OCI-LY1 (cell line): Measurements from ENCODE around the gene IL31.

Source experiments
- H2AFZ ChIP-seq: fragments of 200-600 bp; sonication (generic), shearing (Covaris generic); 2 replicates; pipeline ENCODE4 v1.6.0; 2014; ENCODE audit warnings: antibody characterized with exemption, mild to moderate bottlenecking, low read length
- H3F3A ChIP-seq: fragments of 200-600 bp; sonication (generic), shearing (Covaris generic); 2 replicates; pipeline ENCODE4 v1.6.0; 2014; ENCODE audit warnings: mild to moderate bottlenecking, antibody characterized with exemption, low read length, moderate library complexity; ENCODE audit not compliant: insufficient read depth
- H3K27ac ChIP-seq: fragments of 200-600 bp; sonication (generic); 2 replicates; pipeline ENCODE4 v1.5.1; 2014; ENCODE audit warnings: low read length, mixed run types, mild to moderate bottlenecking, low read depth; ENCODE audit not compliant: poor library complexity, severe bottlenecking
- H3K27me3 ChIP-seq: fragments of 200-600 bp; sonication (generic); 2 replicates; pipeline ENCODE4 v1.6.0; 2014; ENCODE audit warnings: antibody characterized with exemption, mild to moderate bottlenecking, low read length, moderate library complexity; ENCODE audit not compliant: insufficient read depth
- H3K36me3 ChIP-seq: fragments of 200-600 bp; sonication (generic); 2 replicates; pipeline ENCODE4 v1.6.1; 2014; ENCODE audit warnings: mild to moderate bottlenecking, antibody characterized with exemption, low read length, moderate library complexity, mixed read lengths; ENCODE audit not compliant: insufficient read depth
- H3K4me1 ChIP-seq: fragments of 200-600 bp; sonication (generic); 2 replicates; pipeline ENCODE4 v1.5.1; 2014; ENCODE audit warnings: mild to moderate bottlenecking, low read length, moderate library complexity; ENCODE audit not compliant: insufficient read depth, severe bottlenecking
- H3K4me2 ChIP-seq: fragments of 200-600 bp; sonication (generic), shearing (Covaris generic); 2 replicates; pipeline ENCODE4 v1.6.1; 2014; ENCODE audit warnings: low read length
- H3K4me3 ChIP-seq: fragments of 200-600 bp; sonication (generic); 2 replicates; pipeline ENCODE4 v1.5.1; 2014; ENCODE audit warnings: low read length, low read depth, mild to moderate bottlenecking, mixed read lengths; ENCODE audit not compliant: poor library complexity, severe bottlenecking
- H3K79me2 ChIP-seq: fragments of 200-600 bp; shearing (Covaris generic); 2 replicates; pipeline ENCODE4 v1.6.1; 2016; ENCODE audit warnings: mixed run types, low read length, mixed read lengths; ENCODE audit not compliant: insufficient read depth
- H3K9ac ChIP-seq: fragments of 200-600 bp; sonication (generic), shearing (Covaris generic); 2 replicates; pipeline ENCODE4 v1.6.1; 2014; ENCODE audit warnings: mild to moderate bottlenecking, low read length, mixed read lengths
- H3K9me2 ChIP-seq: fragments of 200-600 bp; sonication (generic), shearing (Covaris generic); 2 replicates; pipeline ENCODE4 v1.6.1; 2014; ENCODE audit warnings: low read depth, mild to moderate bottlenecking, low read length, mixed read lengths
- H3K9me3 ChIP-seq: fragments of 200-600 bp; shearing (Covaris generic); 2 replicates; pipeline ENCODE4 v1.6.1; 2014; ENCODE audit warnings: low read length, mixed read lengths
- H4K20me1 ChIP-seq: fragments of 200-600 bp; sonication (generic), shearing (Covaris generic); 2 replicates; pipeline ENCODE4 v1.6.0; 2016; ENCODE audit warnings: mild to moderate bottlenecking, low read length; ENCODE audit not compliant: insufficient read depth
- CTCF ChIP-seq: fragments of 200-600 bp; sonication (generic), shearing (Covaris generic); IDR thresholded peaks from 2 replicates; pipeline ENCODE4 v1.5.1; 2017; ENCODE audit warnings: mild to moderate bottlenecking, antibody characterized with exemption, low read length, moderate library complexity, mixed read lengths
- EZH2 ChIP-seq: fragments of 200-600 bp; sonication (generic), shearing (Covaris generic); IDR thresholded peaks from 2 replicates; pipeline ENCODE4 v1.8.0; 2017; ENCODE audit warnings: borderline replicate concordance, mixed run types, mild to moderate bottlenecking, antibody characterized with exemption, low read length, moderate library complexity, mixed read lengths

Gene IL31

GRCh38 chr12:122161682-122162081 lies 12.3 kb downstream of the IL31 start:
- no peak overlapping the region for H3K9ac ChIP-seq
- H3K27me3 ChIP-seq: peaks cover 5% of the 10 kb centered on the region; the same call in 1 of the 2 replicates
- H3K9me2 ChIP-seq: no peaks in the 10 kb centered on the region
- H2AFZ ChIP-seq: no peak overlapping the region
- TF ChIP-seq EZH2: no peak
- no peak for TF ChIP-seq CTCF
- no peak overlapping the region for H3K27ac ChIP-seq
- no peaks in the 10 kb centered on the region for H3K79me2 ChIP-seq
- no peak overlapping the region for H3K4me3 ChIP-seq
- no peak overlapping the region for H3K4me2 ChIP-seq
- H3K4me1 ChIP-seq: no peaks in the 10 kb centered on the region
- H3K36me3 ChIP-seq: no peaks in the 10 kb centered on the region
- H3F3A ChIP-seq: no peaks in the 10 kb centered on the region
- no peaks in the 10 kb centered on the region for H3K9me3 ChIP-seq
- H4K20me1 ChIP-seq: no peaks in the 10 kb centered on the region

GRCh38 chr12:122160761-122161160 lies 13.3 kb downstream of the IL31 start:
- Histone ChIP-seq H3K4me2 (no peak overlapping the region), H3K9me3 (no peaks in the 10 kb centered on the region), H4K20me1 (no peaks in the 10 kb centered on the region), H3K27me3 (peaks cover 5% of the 10 kb centered on the region; the same call in 1 of the 2 replicates), H3K9ac (no peak overlapping the region), H3K27ac (no peak overlapping the region), H3K9me2 (no peaks in the 10 kb centered on the region), H3K79me2 (no peaks in the 10 kb centered on the region), H3K4me3 (no peak overlapping the region), H2AFZ (no peak overlapping the region), H3K36me3 (no peaks in the 10 kb centered on the region), H3K4me1 (no peaks in the 10 kb centered on the region), H3F3A (no peaks in the 10 kb centered on the region)
- TF ChIP-seq CTCF (no peak), EZH2 (no peak)

- H3K9ac ChIP-seq: no peak overlapping the region
- H3K27ac ChIP-seq: no peak overlapping the region
- no peak overlapping the region for H3K4me2 ChIP-seq
- no peaks in the 10 kb centered on the region for H4K20me1 ChIP-seq
- H3K4me1 ChIP-seq: no peaks in the 10 kb centered on the region
- H3K9me3 ChIP-seq: no peaks in the 10 kb centered on the region
- TF ChIP-seq CTCF (peak; percentile 40), EZH2 (no peak)
- no peaks in the 10 kb centered on the region for H3K36me3 ChIP-seq
- no peak overlapping the region for H3K4me3 ChIP-seq
- peaks cover 5% of the 10 kb centered on the region; the same call in 1 of the 2 replicates for H3K27me3 ChIP-seq
- H2AFZ ChIP-seq: no peak overlapping the region
- no peaks in the 10 kb centered on the region for H3K9me2 ChIP-seq
- no peaks in the 10 kb centered on the region for H3K79me2 ChIP-seq
- no peaks in the 10 kb centered on the region for H3F3A ChIP-seq
Measured at GRCh38 chr12:122159882-122160281, 14.1 kb downstream of the IL31 start.
